Measurements from ENCODE around the gene AP1G1. TPM values are rescaled to one million over a fixed set of nuclear protein-coding genes. Genes with fewer than 3 reads are reported as not detected.
A peak's percentile ranks its signal among the peaks of the same experiment; 100 is the strongest.

AP1G1 gene
- polyA plus RNA-seq (2012; rRNA removed) = 23.8 and 33.8 TPM in 2 replicates
- polyA plus RNA-seq (2012; cell fraction: cytosol; rRNA removed) = 18.1 and 19.1 TPM in 2 replicates
- 34.5 and 56.0 TPM in 2 replicates for polyA plus RNA-seq (2012; cell fraction: nucleus; rRNA removed)

GRCh38 chr16:71808593-71809459 is at the start of gene AP1G1:
TSS of gene AP1G1 (minus strand) at chr16:71808834. CDS start at chr16:71789479, 19,355 bp downstream.
- H3K4me1 ChIP-seq (ENCODE audit: control insufficient read depth in 1 of 2, insufficient read depth in 2 of 2, low read depth in 1 of 2, low read length in 1 of 2) = peaks cover 5 to 9% of the 10 kb centered on the region in 2 experiments; a peak in 2 of 4 replicates
- ChIA-PET POLR2A (interaction anchor here (0.7 to 1.2 kb wide), 3 partner anchors 37 to 153 kb away, joined by 3 to 6 read pairs (median 3); partner anchors contain the start of gene ATXN1L), CTCF (interaction anchor here (0.7 to 1.5 kb wide), 5 partner anchors 18 to 606 kb away, joined by 3 to 6 read pairs (median 3); no protein-coding TSS in a partner anchor)
- peaks cover 0 to 10% of the 10 kb centered on the region in 2 experiments for H3K36me3 ChIP-seq (replicated peaks in 1 of 2; ENCODE audit: control insufficient read depth in 1 of 2, insufficient read depth in 2 of 2, low read length in 1 of 2)
- H3K9me3 ChIP-seq = no peaks in the 10 kb centered on the region
- no peak for TF ChIP-seq RXRA (IDR thresholded peaks at IDR 0.05; ENCODE audit: borderline replicate concordance, low read depth)
- no peak for TF ChIP-seq CTCF (IDR thresholded peaks at IDR 0.05)
- no peak for TF ChIP-seq USF1 (IDR thresholded peaks at IDR 0.05; ENCODE audit: borderline replicate concordance, low read depth)
- TF ChIP-seq USF2 (IDR thresholded peaks at IDR 0.05; ENCODE audit: borderline replicate concordance, low read depth, low read length) = no peak
- TF ChIP-seq TEAD4 (IDR thresholded peaks at IDR 0.05; ENCODE audit: borderline replicate concordance, insufficient read depth) = no peak
- TF ChIP-seq REST (IDR thresholded peaks at IDR 0.05; ENCODE audit: low read depth, low read length) = no peak
- 0 out of 2 replicates have a peak, but pooled peaks have one; percentile 6 for TF ChIP-seq JUND (IDR thresholded peaks at IDR 0.05)
- TF ChIP-seq MAX (IDR thresholded peaks at IDR 0.05; ENCODE audit: low read depth) = peak; percentile 73; the same call in 1 of the 2 replicates
- TF ChIP-seq FOSL2 (IDR thresholded peaks at IDR 0.05; ENCODE audit: borderline replicate concordance, low read depth) = peak; percentile 9; the same call in 1 of the 2 replicates
- no peak; the same call in 1 of the 2 replicates for TF ChIP-seq MXI1 (IDR thresholded peaks at IDR 0.05; ENCODE audit: low read depth, low read length)
- peak; percentile 60; the same call in 1 of the 2 replicates for TF ChIP-seq ELF1 (IDR thresholded peaks at IDR 0.05)
- peak; percentile 56 for TF ChIP-seq GABPA (IDR thresholded peaks at IDR 0.05; ENCODE audit: low read depth)
- no peak for TF ChIP-seq RFX5 (IDR thresholded peaks at IDR 0.05; ENCODE audit: low read length)
- TF ChIP-seq FOXJ3 (CRISPR knock-in tag; IDR thresholded peaks at IDR 0.05) = peak; percentile 54; the same call in 1 of the 2 replicates
- TF ChIP-seq YY1 (IDR thresholded peaks at IDR 0.05; ENCODE audit: low read depth) = peak; percentile 98
- no peak for TF ChIP-seq EP300 (IDR thresholded peaks at IDR 0.05; ENCODE audit: borderline replicate concordance in 1 of 2, low read depth in 1 of 2, low read length in 1 of 2)
- TF ChIP-seq PBX3 (IDR thresholded peaks at IDR 0.05) = peak; percentile 82
- TF ChIP-seq TAF1 (IDR thresholded peaks at IDR 0.05; ENCODE audit: borderline replicate concordance, low read depth, low read length) = peak; percentile 92
- TF ChIP-seq GATA2 (CRISPR knock-in tag; IDR thresholded peaks at IDR 0.05) = no peak
- peak; percentile 93 for TF ChIP-seq CHD2 (IDR thresholded peaks at IDR 0.05; ENCODE audit: low read length, partially characterized antibody)
- TF ChIP-seq TCF12 (IDR thresholded peaks at IDR 0.05) = 0 out of 2 replicates have a peak, but pooled peaks have one; percentile 2
- peak; percentile 51; the same call in 1 of the 2 replicates for TF ChIP-seq POLR2AphosphoS5 (IDR thresholded peaks at IDR 0.05; ENCODE audit: low read depth, low read length)
- H2AFZ ChIP-seq (ENCODE audit: low read depth) = peak within 1 kb of the TSS; percentile 95
- H3K4me3 ChIP-seq (ENCODE audit: low read depth in 2 of 2, low read length in 1 of 2) = peak within 1 kb of the TSS; percentile 73 to 94
- H3K9ac ChIP-seq = peak within 1 kb of the TSS; percentile 94
- DNase-seq = peak; percentile 96
- H3K27ac ChIP-seq (ENCODE audit: low read depth in 2 of 2, low read length in 1 of 2) = peak within 1 kb of the TSS; percentile 94 to 97
- H3K4me2 ChIP-seq = peak within 1 kb of the TSS; percentile 79
- 2% methylated on average over 34 of the region's 54 CpGs for WGBS (ENCODE audit: low lambda C conversion rate)
- H3K9me2 ChIP-seq = no peaks in the 10 kb centered on the region
- H3F3A ChIP-seq (replicated peaks; ENCODE audit: insufficient read depth) = no peaks in the 10 kb centered on the region
- peaks cover 48% of the 10 kb centered on the region for H3K79me2 ChIP-seq (ENCODE audit: insufficient read depth)
- H4K20me1 ChIP-seq (ENCODE audit: insufficient read depth) = peaks cover 20% of the 10 kb centered on the region; the same call in 1 of the 2 replicates
- no peaks in the 10 kb centered on the region for H3K27me3 ChIP-seq (ENCODE audit: insufficient read depth)

Data from SK-N-SH (cell line).